ENCODE data around the gene DIP2C.
"Not testable (repeated sequence)": the region's sequence is repeated elsewhere in the genome, so short reads cannot be mapped to it uniquely, and the experiment has no call there.

DIP2C gene

GRCh38 chr10:596131-596530 is 93.3 kb downstream of the DIP2C start:
- DNase-seq, ATAC-seq: not testable (repeated sequence)

- DNase-seq (no peak), ATAC-seq (no peak)
Measured at GRCh38 chr10:595473-595872, 94.0 kb downstream of the DIP2C start.

- DNase-seq (no peak), ATAC-seq (no peak)
Measured at GRCh38 chr10:594584-595270, 94.7 kb downstream of the DIP2C start.

- no peak for ATAC-seq
- DNase-seq, result no peak
Measured at GRCh38 chr10:593901-594457, 95.5 kb downstream of the DIP2C start.

- DNase-seq (no peak), ATAC-seq (no peak)
Measured at GRCh38 chr10:593421-593820, 96.0 kb downstream of the DIP2C start.

GRCh38 chr10:593016-593415 is 96.5 kb downstream of the DIP2C start:
- ATAC-seq (no peak), DNase-seq (no peak)

- no peak for DNase-seq
- no peak for ATAC-seq
Measured at GRCh38 chr10:591646-592045, 97.8 kb downstream of the DIP2C start.

- ATAC-seq (no peak), DNase-seq (no peak)
Measured at GRCh38 chr10:590721-591120, 98.7 kb downstream of the DIP2C start.

- ATAC-seq (no peak), DNase-seq (no peak)
Measured at GRCh38 chr10:589961-590680, 99.3 kb downstream of the DIP2C start.

GRCh38 chr10:588246-589165 is 101.0 kb downstream of the DIP2C start:
- DNase-seq (no peak), ATAC-seq (no peak)

- DNase-seq (no peak), ATAC-seq (no peak)
Measured at GRCh38 chr10:586716-587115, 102.8 kb downstream of the DIP2C start.

- ATAC-seq, result no peak
- no peak for DNase-seq
Measured at GRCh38 chr10:586151-586550, 103.3 kb downstream of the DIP2C start.

GRCh38 chr10:585502-585901 is 104.0 kb downstream of the DIP2C start:
- DNase-seq (no peak), ATAC-seq (no peak)

GRCh38 chr10:584497-585290 is 104.8 kb downstream of the DIP2C start:
- DNase-seq, ATAC-seq: not testable (repeated sequence)

GRCh38 chr10:583433-583832 is 106.0 kb downstream of the DIP2C start:
- ATAC-seq (no peak), DNase-seq (no peak)

- ATAC-seq (no peak), DNase-seq (no peak)
Measured at GRCh38 chr10:581776-582330, 107.6 kb downstream of the DIP2C start.

GRCh38 chr10:580778-581177 is 108.7 kb downstream of the DIP2C start:
- no peak for ATAC-seq
- DNase-seq, result no peak

GRCh38 chr10:576130-576465 is 113.4 kb downstream of the DIP2C start:
- DNase-seq (no peak), ATAC-seq (no peak)

- DNase-seq (no peak), ATAC-seq (no peak)
Measured at GRCh38 chr10:575402-576129, 113.9 kb downstream of the DIP2C start.

GRCh38 chr10:572696-573095 is 116.8 kb downstream of the DIP2C start:
- ATAC-seq (no peak), DNase-seq (no peak)

Data from stimulated activated naive CD8-positive, alpha-beta T cell treated with anti-CD3 and anti-CD28 coated beads, Interleukin-15, Interleukin-2, amounts not matched to agents 100 U/mL and 50 U/mL, for 24 hours (primary cell).